ENCODE data around the gene ATP6V0E2. TPM values are rescaled to one million over a fixed set of nuclear protein-coding genes. Genes with fewer than 3 reads are reported as not detected.
A peak's percentile ranks its signal among the peaks of the same experiment; 100 is the strongest.

Gene ATP6V0E2
- total RNA-seq, 1 experiment from 2014 or later, result 19.0 TPM

GRCh38 chr7:149869291-149869650, 4.5 kb upstream of the ATP6V0E2 start:
- no peaks in the 10 kb centered on the region for H3K79me1 ChIP-seq (ENCODE audit: insufficient read depth, low read depth, low read length, poor library complexity, severe bottlenecking)
- H2BK5ac ChIP-seq (ENCODE audit: insufficient read length, low read length), result no peak overlapping the region
- H3K27ac Mint-ChIP-seq, result no peak overlapping the region
- no peak overlapping the region for H3K9ac ChIP-seq (ENCODE audit: extremely low read depth, insufficient read length, low read length)
- no peaks in the 10 kb centered on the region; the same call in 1 of the 2 replicates for H3K27me3 ChIP-seq (ENCODE audit: insufficient read depth, low read length)
- H3K4me1 ChIP-seq (ENCODE audit: insufficient read depth, low read length), result no peaks in the 10 kb centered on the region
- H3K56ac ChIP-seq (ENCODE audit: insufficient read length, low read depth, low read length), result no peak overlapping the region
- no peak overlapping the region for H3K27ac ChIP-seq (ENCODE audit: insufficient read length, low read depth, low read length)
- no peak overlapping the region for H2BK12ac ChIP-seq (ENCODE audit: insufficient read length, low read depth, low read length)
- no peak overlapping the region for H2BK120ac ChIP-seq (ENCODE audit: low read depth, low read length, poor library complexity, severe bottlenecking)
- no peak overlapping the region for H2BK15ac ChIP-seq (ENCODE audit: low read depth, low read length)
- no peak overlapping the region for H3K18ac ChIP-seq (ENCODE audit: insufficient read length, low read depth, low read length)
- no peaks in the 10 kb centered on the region for H4K20me1 ChIP-seq (ENCODE audit: control insufficient read depth, insufficient read depth, insufficient read length)
- TF ChIP-seq CTCF (conservative IDR thresholded peaks at IDR 0.05), result no peak
- no peaks in the 10 kb centered on the region for H3K36me3 Mint-ChIP-seq (ENCODE audit: insufficient read depth in 1 of 3, low read depth in 3 of 3)
- H3K4ac ChIP-seq (ENCODE audit: low read depth, low read length), result no peak overlapping the region
- H3K4me3 Mint-ChIP-seq, result no peak overlapping the region
- no peaks in the 10 kb centered on the region for H3K9me3 ChIP-seq (ENCODE audit: control insufficient read depth, low read depth, low read length)
- H3K27me3 Mint-ChIP-seq (ENCODE audit: low read depth), result peaks cover 24% of the 10 kb centered on the region
- H3K14ac ChIP-seq (ENCODE audit: insufficient read depth, low read length), result no peak overlapping the region
- H3K4me2 ChIP-seq (ENCODE audit: insufficient read depth, insufficient read length, low read length), result no peak overlapping the region
- H4K5ac ChIP-seq (ENCODE audit: insufficient read length, low read depth, low read length), result no peak overlapping the region
- H2BK20ac ChIP-seq (ENCODE audit: low read depth, low read length, poor library complexity, severe bottlenecking), result no peak overlapping the region
- H3K79me2 ChIP-seq (ENCODE audit: insufficient read depth, low read length), result no peaks in the 10 kb centered on the region
- no peak overlapping the region for H2AK5ac ChIP-seq (ENCODE audit: insufficient read length, low read length)
- WGBS (ENCODE audit: extremely low coverage, insufficient read length, low lambda C conversion rate), result no CpG with 5 or more reads among the region's 5 CpGs
- H3K23ac ChIP-seq (ENCODE audit: insufficient read length, low read depth, low read length), result no peak overlapping the region
- no peak overlapping the region for H3T11ph ChIP-seq (ENCODE audit: low read length)
- no peak overlapping the region for H4K91ac ChIP-seq (ENCODE audit: insufficient read length, low read depth, low read length)
- H3K9me3 Mint-ChIP-seq, result no peaks in the 10 kb centered on the region
- H2AFZ ChIP-seq (ENCODE audit: low read length), result no peak overlapping the region
- peaks cover 1 to 8% of the 10 kb centered on the region in 2 experiments for H3K4me1 Mint-ChIP-seq
- DNase-seq, result peak; percentile 10
- no peak overlapping the region for H4K8ac ChIP-seq (replicated peaks; ENCODE audit: insufficient read length, low read depth, low read length)
- H3K23me2 ChIP-seq (ENCODE audit: insufficient read length, low read depth, low read length, poor library complexity, severe bottlenecking), result peaks cover 11% of the 10 kb centered on the region
